HepG2 (cell line): Measurements from ENCODE around the gene EMC1. TPM values are rescaled to one million over a fixed set of nuclear protein-coding genes. Genes with fewer than 3 reads are reported as not detected.

Experiments
- CENPT ChIP-seq: sonication (generic); formaldehyde crosslinking; IDR thresholded peaks from 2 replicates; pipeline ENCODE4 v1.8.0; 2022; ENCODE audit warnings: low read depth, mild to moderate bottlenecking, moderate library complexity, missing genetic modification reagents
- ELF1 ChIP-seq: sonication (generic); formaldehyde crosslinking; IDR thresholded peaks from 2 replicates; pipeline ENCODE4 v1.4.0; 2020; ENCODE audit warnings: missing genetic modification reagents
- GLI4 ChIP-seq: sonication (generic); formaldehyde crosslinking; IDR thresholded peaks from 2 replicates; pipeline ENCODE4 v1.5.1; 2020; ENCODE audit warnings: missing genetic modification reagents, mild to moderate bottlenecking, moderate library complexity, borderline replicate concordance
- HNF4A ChIP-seq: sonication (generic); formaldehyde crosslinking; IDR thresholded peaks from 2 replicates; pipeline ENCODE4 v1.4.0; 2020; ENCODE audit warnings: missing genetic modification reagents
- HOXA3 ChIP-seq: sonication (generic); formaldehyde crosslinking; IDR thresholded peaks from 2 replicates; pipeline ENCODE4 v1.5.0; 2020; ENCODE audit warnings: missing genetic modification reagents
- JDP2 ChIP-seq: sonication (generic); formaldehyde crosslinking; IDR thresholded peaks from 2 replicates; pipeline ENCODE4 v1.8.1; 2022; ENCODE audit warnings: missing genetic modification reagents, borderline replicate concordance
- MLLT10 ChIP-seq: sonication (generic); formaldehyde crosslinking; IDR thresholded peaks from 2 replicates; pipeline ENCODE4 v1.4.0; 2020; ENCODE audit warnings: missing genetic modification reagents
- NFIB ChIP-seq: sonication (generic); formaldehyde crosslinking; IDR thresholded peaks from 2 replicates; pipeline ENCODE4 v1.9.0; 2021; ENCODE audit warnings: missing genetic modification reagents, mild to moderate bottlenecking, borderline replicate concordance
- PHF21A ChIP-seq: sonication (generic); formaldehyde crosslinking; IDR thresholded peaks from 2 replicates; pipeline ENCODE4 v1.5.0; 2020; ENCODE audit warnings: mild to moderate bottlenecking, missing genetic modification reagents
- REXO4 ChIP-seq: sonication (generic); formaldehyde crosslinking; IDR thresholded peaks from 2 replicates; pipeline ENCODE4 v1.8.0; 2022; ENCODE audit warnings: missing genetic modification reagents, mild to moderate bottlenecking, borderline replicate concordance
- SRSF4 ChIP-seq: fragments of 200-400 bp; formaldehyde crosslinking; IDR thresholded peaks from one replicate; pipeline ENCODE4 v1.6.1; 2018; ENCODE audit warnings: mild to moderate bottlenecking, low read depth, low read length, moderate library complexity; ENCODE audit not compliant: poor library complexity, severe bottlenecking
- TAF1 ChIP-seq: sonication (generic); formaldehyde crosslinking; IDR thresholded peaks from 2 replicates; pipeline ENCODE4 v1.4.0; 2020; ENCODE audit warnings: missing genetic modification reagents
- TBX3 ChIP-seq: fragments of 450-650 bp; IDR thresholded peaks from 2 replicates; pipeline ENCODE4 v1.6.1; 2017; ENCODE audit warnings: antibody characterized with exemption, mild to moderate bottlenecking, inconsistent platforms, borderline replicate concordance
- U2AF1 ChIP-seq: fragments of 200-400 bp; formaldehyde crosslinking; optimal IDR thresholded peaks from 2 replicates; pipeline ENCODE3; 2017; ENCODE audit warnings: mild to moderate bottlenecking, low read depth, low read length
- ZBTB20 ChIP-seq: sonication (generic); formaldehyde crosslinking; IDR thresholded peaks from 2 replicates; pipeline ENCODE4 v1.8.1; 2023; ENCODE audit warnings: missing genetic modification reagents, low read depth, mild to moderate bottlenecking, borderline replicate concordance
- ZBTB21 ChIP-seq: sonication (generic); formaldehyde crosslinking; IDR thresholded peaks from 2 replicates; pipeline ENCODE4 v1.4.0; 2020; ENCODE audit warnings: missing genetic modification reagents
- ZBTB7B ChIP-seq: sonication (generic); formaldehyde crosslinking; IDR thresholded peaks from 2 replicates; pipeline ENCODE4 v1.4.0; 2020; ENCODE audit warnings: missing genetic modification reagents
- ZMYM4 ChIP-seq: sonication (generic); formaldehyde crosslinking; IDR thresholded peaks from 2 replicates; pipeline ENCODE4 v1.8.1; 2023; ENCODE audit warnings: mild to moderate bottlenecking, missing genetic modification reagents
- ZNF251 ChIP-seq: sonication (generic); formaldehyde crosslinking; IDR thresholded peaks from 2 replicates; pipeline ENCODE4 v1.9.0; 2021; ENCODE audit warnings: mild to moderate bottlenecking, missing genetic modification reagents
- ZNF549 ChIP-seq: sonication (generic); formaldehyde crosslinking; IDR thresholded peaks from 2 replicates; pipeline ENCODE4 v1.5.0; 2020; ENCODE audit warnings: missing genetic modification reagents
- ZNF556 ChIP-seq: sonication (generic); formaldehyde crosslinking; IDR thresholded peaks from 2 replicates; pipeline ENCODE4 v1.4.0; 2020; ENCODE audit warnings: mild to moderate bottlenecking, missing genetic modification reagents, borderline replicate concordance
- ZNF605 ChIP-seq: sonication (generic); formaldehyde crosslinking; IDR thresholded peaks from 2 replicates; pipeline ENCODE4 v1.8.0; 2022; ENCODE audit warnings: mild to moderate bottlenecking, missing genetic modification reagents
- ZNF616 ChIP-seq: sonication (generic); formaldehyde crosslinking; IDR thresholded peaks from 2 replicates; pipeline ENCODE4 v1.5.0; 2020; ENCODE audit warnings: low read depth, mild to moderate bottlenecking, missing genetic modification reagents
- ZNF75D ChIP-seq: sonication (generic); formaldehyde crosslinking; IDR thresholded peaks from 2 replicates; pipeline ENCODE4 v1.8.1; 2023; ENCODE audit warnings: missing genetic modification reagents, mild to moderate bottlenecking, borderline replicate concordance
- polyA plus RNA-seq, 8 experiments: library from polyadenylated mRNA; depleted of rRNA in 3 of 8; stranded (reverse) in 7 of 8; unstranded in 1 of 8; fragments of >200 nt; fragmentation: Illumina TruSeq in 4 of 8; extraction: Trizol in 4 of 8; gene quantifications; 2 replicates each; pipeline versions ENCODE4 v1.2.1 to v1.2.3, GENCODE V29; 2011 to 2016; ENCODE audit warnings: low read depth in 4 of 8, missing spikeins in 1 of 8, mixed read lengths in 1 of 8; ENCODE audit not compliant: insufficient read depth in 1 of 8
- total RNA-seq, 5 experiments: library from RNA; depleted of rRNA; stranded (reverse); fragments of >200 nt; fragmentation: Illumina TruSeq; extraction: Trizol; gene quantifications; 2 replicates each; pipeline ENCODE4 v1.2.3, GENCODE V29; 2016; ENCODE audit warnings: low read depth in 1 of 5
- TF ChIP-seq, protein P1 (sequence below): sonication (generic); formaldehyde crosslinking; IDR thresholded peaks from 2 replicates; pipeline ENCODE4 v1.5.0; 2020; ENCODE audit warnings: missing genetic modification reagents, mild to moderate bottlenecking, borderline replicate concordance
- TF ChIP-seq, protein P2 (sequence below): sonication (generic); formaldehyde crosslinking; IDR thresholded peaks from 2 replicates; pipeline ENCODE4 v1.4.0; 2020; ENCODE audit warnings: missing genetic modification reagents
- TF ChIP-seq, protein P3 (sequence below): sonication (generic); formaldehyde crosslinking; IDR thresholded peaks from 2 replicates; pipeline ENCODE4 v1.8.1; 2023; ENCODE audit warnings: mild to moderate bottlenecking, inconsistent platforms, moderate library complexity, missing genetic modification reagents, borderline replicate concordance

The EMC1 gene
- total and polyA plus RNA-seq, 2 of the 13 experiments (the other 11 are each of a cell fraction or from before 2014, with no cell fraction given), result 38.0 to 61.3 TPM

DNA sequence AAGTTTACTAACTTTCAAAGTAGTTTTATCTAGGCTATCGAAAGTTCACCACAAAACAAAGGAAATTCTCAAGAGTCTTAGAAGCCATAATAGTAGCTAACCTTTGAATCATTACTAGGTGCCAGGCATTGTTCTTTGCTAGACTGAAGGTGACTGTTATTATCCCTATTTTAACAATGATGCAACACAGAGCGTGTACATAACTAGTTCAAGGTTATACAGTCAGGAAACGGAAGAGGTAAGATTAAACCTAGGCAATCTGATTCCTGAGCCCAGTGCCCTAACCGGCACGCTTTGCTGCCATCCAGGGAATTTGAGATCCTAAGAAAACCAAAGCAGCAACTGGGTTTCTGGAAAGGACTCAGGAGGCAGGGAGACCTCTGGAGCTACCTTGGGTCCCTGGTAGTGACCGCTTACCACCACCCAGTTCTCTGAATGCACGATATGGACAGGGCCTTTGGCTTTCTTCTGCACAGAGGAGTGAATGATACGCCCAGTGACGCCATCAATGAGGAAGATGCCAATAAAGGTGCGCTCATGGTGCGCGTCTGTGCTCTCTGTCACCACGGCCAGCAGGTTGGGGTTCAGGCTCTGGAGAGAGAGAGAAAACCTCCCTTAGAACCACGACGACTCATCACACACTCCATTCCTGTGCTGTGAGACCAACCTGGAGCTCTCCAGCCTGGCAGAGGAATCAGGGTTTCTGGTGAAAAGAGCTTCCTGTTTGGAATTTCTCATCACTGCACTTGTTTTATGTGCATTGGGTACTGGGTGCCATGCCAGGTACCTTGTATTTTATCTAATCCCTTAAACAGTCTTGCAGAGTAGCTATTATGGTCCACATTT, 28.1 kb downstream of the EMC1 start (continued):
- TF ChIP-seq CENPT (CRISPR knock-in tag) (no peak), NFIB (no peak), JDP2 (no peak), ZNF556 (CRISPR knock-in tag) (no peak), MLLT10 (CRISPR knock-in tag) (no peak), GLI4 (CRISPR knock-in tag) (no peak), ZNF549 (CRISPR knock-in tag) (no peak), U2AF1 (no peak), ELF1 (CRISPR knock-in tag) (peak; percentile 48; the same call in 1 of the 2 replicates), ZNF75D (CRISPR knock-in tag) (no peak), SRSF4 (no peak), TBX3 (peak; percentile 73; the same call in 1 of the 2 replicates), ZBTB7B (no peak), REXO4 (no peak), ZBTB20 (CRISPR knock-in tag) (no peak), ZNF616 (CRISPR knock-in tag) (no peak), ZNF605 (no peak), ZMYM4 (CRISPR knock-in tag) (no peak), ZBTB21 (CRISPR knock-in tag) (no peak), ZNF251 (CRISPR knock-in tag) (no peak), HNF4A (peak; percentile 85), TAF1 (no peak), HOXA3 (no peak), PHF21A (CRISPR knock-in tag) (peak; percentile 36; the same call in 1 of the 2 replicates)
- TF ChIP-seq, protein P1, sequence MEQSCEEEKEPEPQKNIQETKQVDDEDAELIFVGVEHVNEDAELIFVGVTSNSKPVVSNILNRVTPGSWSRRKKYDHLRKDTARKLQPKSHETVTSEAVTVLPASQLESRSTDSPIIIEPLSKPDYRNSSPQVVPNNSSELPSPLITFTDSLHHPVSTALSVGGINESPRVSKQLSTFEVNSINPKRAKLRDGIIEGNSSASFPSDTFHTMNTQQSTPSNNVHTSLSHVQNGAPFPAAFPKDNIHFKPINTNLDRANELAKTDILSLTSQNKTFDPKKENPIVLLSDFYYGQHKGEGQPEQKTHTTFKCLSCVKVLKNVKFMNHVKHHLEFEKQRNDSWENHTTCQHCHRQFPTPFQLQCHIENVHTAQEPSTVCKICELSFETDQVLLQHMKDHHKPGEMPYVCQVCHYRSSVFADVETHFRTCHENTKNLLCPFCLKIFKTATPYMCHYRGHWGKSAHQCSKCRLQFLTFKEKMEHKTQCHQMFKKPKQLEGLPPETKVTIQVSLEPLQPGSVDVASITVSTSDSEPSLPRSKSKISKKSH (CRISPR knock-in tag), result no peak
- TF ChIP-seq, protein P2, sequence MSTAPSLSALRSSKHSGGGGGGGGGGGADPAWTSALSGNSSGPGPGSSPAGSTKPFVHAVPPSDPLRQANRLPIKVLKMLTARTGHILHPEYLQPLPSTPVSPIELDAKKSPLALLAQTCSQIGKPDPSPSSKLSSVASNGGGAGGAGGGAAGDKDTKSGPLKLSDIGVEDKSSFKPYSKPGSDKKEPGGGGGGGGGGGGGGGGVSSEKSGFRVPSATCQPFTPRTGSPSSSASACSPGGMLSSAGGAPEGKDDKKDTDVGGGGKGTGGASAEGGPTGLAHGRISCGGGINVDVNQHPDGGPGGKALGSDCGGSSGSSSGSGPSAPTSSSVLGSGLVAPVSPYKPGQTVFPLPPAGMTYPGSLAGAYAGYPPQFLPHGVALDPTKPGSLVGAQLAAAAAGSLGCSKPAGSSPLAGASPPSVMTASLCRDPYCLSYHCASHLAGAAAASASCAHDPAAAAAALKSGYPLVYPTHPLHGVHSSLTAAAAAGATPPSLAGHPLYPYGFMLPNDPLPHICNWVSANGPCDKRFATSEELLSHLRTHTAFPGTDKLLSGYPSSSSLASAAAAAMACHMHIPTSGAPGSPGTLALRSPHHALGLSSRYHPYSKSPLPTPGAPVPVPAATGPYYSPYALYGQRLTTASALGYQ (CRISPR knock-in tag), result no peak
- TF ChIP-seq, protein P3, sequence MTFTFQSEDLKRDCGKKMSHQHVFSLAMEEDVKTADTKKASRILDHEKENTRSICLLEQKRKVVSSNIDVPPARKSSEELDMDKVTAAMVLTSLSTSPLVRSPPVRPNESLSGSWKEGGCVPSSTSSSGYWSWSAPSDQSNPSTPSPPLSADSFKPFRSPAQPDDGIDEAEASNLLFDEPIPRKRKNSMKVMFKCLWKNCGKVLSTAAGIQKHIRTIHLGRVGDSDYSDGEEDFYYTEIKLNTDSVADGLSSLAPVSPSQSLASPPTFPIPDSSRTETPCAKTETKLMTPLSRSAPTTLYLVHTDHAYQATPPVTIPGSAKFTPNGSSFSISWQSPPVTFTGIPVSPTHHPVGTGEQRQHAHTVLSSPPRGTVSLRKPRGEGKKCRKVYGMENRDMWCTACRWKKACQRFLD, result no peak
